Measurements from ENCODE around the gene TASL.
A peak's percentile ranks its signal among the peaks of the same experiment; 100 is the strongest.
"Not testable (repeated sequence)": the region's sequence is repeated elsewhere in the genome, so short reads cannot be mapped to it uniquely, and the experiment has no call there.

Gene TASL

GRCh38 chrX:30577362-30577991, at the start of gene TASL:
TSS of gene TASL (minus strand) at chrX:30577766. CDS start at chrX:30560355, 17,411 bp downstream.
- no peak for DNase-seq (ENCODE audit: low read depth, low spot score)

GRCh38 chrX:30626402-30626801, 48.8 kb upstream of the TASL start:
- DNase-seq (ENCODE audit: low read depth, low spot score): no peak

- DNase-seq (ENCODE audit: low read depth, low spot score): no peak
These were observed 44.8 kb upstream of the TASL start for GRCh38 chrX:30622361-30622760.

- DNase-seq (ENCODE audit: low read depth, low spot score): peak; percentile 19
These were observed 43.5 kb upstream of the TASL start for GRCh38 chrX:30620980-30621618.

- no peak for DNase-seq (ENCODE audit: low read depth, low spot score)
These were observed 42.6 kb upstream of the TASL start for GRCh38 chrX:30620125-30620524.

GRCh38 chrX:30618160-30618765, 40.7 kb upstream of the TASL start:
- DNase-seq (ENCODE audit: low read depth, low spot score): peak; percentile 24

- DNase-seq (ENCODE audit: low read depth, low spot score): no peak
These were observed 37.7 kb upstream of the TASL start for GRCh38 chrX:30615229-30615628.

GRCh38 chrX:30613721-30614120, 36.2 kb upstream of the TASL start:
- DNase-seq (ENCODE audit: low read depth, low spot score): no peak

- DNase-seq (ENCODE audit: low read depth, low spot score): no peak
These were observed 34.7 kb upstream of the TASL start for GRCh38 chrX:30612250-30612655.

- DNase-seq (ENCODE audit: low read depth, low spot score): no peak
These were observed 32.5 kb upstream of the TASL start for GRCh38 chrX:30610026-30610425.

GRCh38 chrX:30607155-30607554, 29.6 kb upstream of the TASL start:
- no peak for DNase-seq (ENCODE audit: low read depth, low spot score)

GRCh38 chrX:30600269-30601176, 23.0 kb upstream of the TASL start:
- not testable (repeated sequence) for DNase-seq (ENCODE audit: low read depth, low spot score)

GRCh38 chrX:30597216-30598012, 19.8 kb upstream of the TASL start:
- no peak for DNase-seq (ENCODE audit: low read depth, low spot score)

GRCh38 chrX:30593440-30594200, 16.1 kb upstream of the TASL start:
- no peak for DNase-seq (ENCODE audit: low read depth, low spot score)

- no peak for DNase-seq (ENCODE audit: low read depth, low spot score)
These were observed 15.3 kb upstream of the TASL start for GRCh38 chrX:30592831-30593230.

GRCh38 chrX:30590368-30590767, 12.8 kb upstream of the TASL start:
- no peak for DNase-seq (ENCODE audit: low read depth, low spot score)

- DNase-seq (ENCODE audit: low read depth, low spot score): no peak
These were observed 11.8 kb upstream of the TASL start for GRCh38 chrX:30589146-30589888.

- DNase-seq (ENCODE audit: low read depth, low spot score): no peak
These were observed 8.9 kb upstream of the TASL start for GRCh38 chrX:30586516-30586915.

- DNase-seq (ENCODE audit: low read depth, low spot score): no peak
These were observed 5.1 kb upstream of the TASL start for GRCh38 chrX:30582664-30583063.

- no peak for DNase-seq (ENCODE audit: low read depth, low spot score)
These were observed 3.1 kb upstream of the TASL start for GRCh38 chrX:30580641-30581040.
